GM19463 (cell line): Measurements from ENCODE around the gene KATNAL1.
"Not testable (repeated sequence)": the region's sequence is repeated elsewhere in the genome, so short reads cannot be mapped to it uniquely, and the experiment has no call there.

Experiments used
- ATAC-seq: cut with Tn5 transposase; IDR thresholded peaks from one replicate; pipeline ENCODE4 v1.9.1; 2021; ENCODE audit warnings: mild to moderate bottlenecking, moderate library complexity; ENCODE audit not compliant: unreplicated experiment

KATNAL1 gene

DNA sequence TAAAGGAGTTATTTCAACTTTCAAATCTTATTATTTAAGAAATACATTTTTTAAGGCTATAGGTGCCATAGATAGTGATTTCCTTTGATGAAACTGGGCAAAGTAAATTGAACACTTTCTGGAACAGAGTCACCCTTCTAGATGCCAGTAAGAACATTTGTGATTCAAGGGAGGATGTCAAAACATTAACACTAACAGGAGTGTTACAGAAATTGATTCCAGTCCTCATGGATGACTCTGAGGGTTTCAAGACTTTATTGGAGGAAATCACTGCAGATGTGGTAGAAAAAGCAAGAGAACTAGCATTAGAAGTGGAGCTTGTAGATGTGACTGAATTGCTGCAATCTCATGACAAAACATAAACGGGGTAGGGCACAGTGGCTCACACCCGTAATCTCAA is 12.2 kb downstream of the KATNAL1 start:
- no peak for ATAC-seq

DNA sequence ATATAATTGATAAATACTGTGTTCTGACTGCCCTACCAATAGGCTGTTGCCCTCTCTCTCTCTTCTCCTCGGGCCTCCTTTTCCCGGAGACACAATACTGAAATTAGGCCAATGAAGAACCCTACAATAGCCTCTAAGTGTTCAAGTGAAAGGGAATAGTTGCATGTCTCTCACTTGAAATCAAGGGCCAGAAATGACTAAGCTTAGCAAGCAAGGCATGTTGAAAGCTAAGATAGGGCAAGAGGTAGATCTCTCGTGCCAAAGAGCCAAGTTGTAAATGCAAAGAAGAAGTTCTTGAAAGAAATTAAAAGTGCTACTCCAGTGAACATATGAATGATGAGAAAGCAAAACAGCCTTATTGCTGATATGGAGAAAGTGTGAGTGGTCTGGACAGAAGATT is 13.3 kb downstream of the KATNAL1 start:
- ATAC-seq, result no peak

DNA sequence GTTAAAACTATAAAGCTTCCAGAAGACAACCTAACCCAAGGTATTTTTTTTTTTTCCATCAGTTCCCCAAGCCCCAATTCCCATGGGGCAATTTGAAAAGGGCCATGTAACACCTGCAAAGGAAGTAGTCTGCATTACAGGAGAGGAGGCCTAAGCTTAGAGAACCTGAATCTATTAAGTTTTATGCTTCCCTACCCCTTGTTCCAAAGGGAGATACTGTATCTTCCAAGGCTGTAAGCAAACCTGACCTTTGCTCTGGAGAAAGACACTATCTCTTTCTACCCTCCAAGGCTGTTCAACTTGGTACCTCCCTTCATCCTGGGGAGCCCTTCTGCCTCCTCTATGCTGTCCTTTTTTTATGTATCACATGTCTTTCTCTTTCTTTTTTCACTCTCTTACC is 15.0 kb downstream of the KATNAL1 start:
- ATAC-seq, result no peak

DNA sequence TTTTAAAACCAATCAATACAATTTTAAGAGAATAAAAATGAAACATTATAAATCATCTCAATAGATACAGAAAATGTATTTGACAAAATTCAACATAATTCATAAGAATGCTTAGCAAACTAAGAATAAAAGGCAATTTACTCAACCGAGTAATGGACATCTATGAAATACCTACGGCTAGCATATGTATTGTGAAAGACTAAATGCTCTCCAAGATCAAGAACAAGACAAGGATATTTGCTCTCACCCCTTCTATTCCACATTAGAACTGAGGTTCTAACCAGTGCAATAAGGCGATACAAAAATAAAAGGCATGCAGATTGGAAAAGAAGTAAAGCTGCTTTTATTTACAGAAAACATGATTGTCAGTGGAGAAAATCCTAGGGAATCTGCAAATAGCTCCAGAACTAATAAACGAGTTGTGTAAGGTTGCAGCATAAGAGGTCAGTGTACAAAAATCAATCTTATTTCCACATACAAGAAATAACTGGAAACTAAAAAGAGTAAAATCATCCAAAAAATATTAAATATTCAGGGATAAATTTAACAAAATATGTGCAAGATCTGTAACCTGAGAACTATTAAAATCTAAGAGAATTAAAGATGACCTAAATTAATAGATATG is 16.4 kb downstream of the KATNAL1 start:
- ATAC-seq, result no peak

DNA sequence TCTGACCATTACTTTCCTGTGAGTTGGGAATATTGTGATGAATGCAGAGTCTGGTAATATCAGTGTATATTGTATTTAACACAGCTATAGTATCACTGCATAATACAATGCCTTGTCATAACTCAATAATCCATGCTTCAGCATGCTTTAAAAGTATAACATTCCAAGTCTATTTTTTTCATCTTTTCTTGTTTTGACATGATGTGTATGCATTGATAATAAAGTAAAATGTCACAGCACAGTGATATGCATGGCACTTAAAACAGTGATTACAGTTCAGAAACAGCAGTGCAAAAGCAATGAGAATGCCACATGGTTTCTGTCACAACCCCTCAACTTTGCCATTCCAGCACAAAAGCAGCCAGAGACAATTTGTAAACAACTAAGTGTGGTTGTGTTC is 17.8 kb downstream of the KATNAL1 start:
- no peak for ATAC-seq

DNA sequence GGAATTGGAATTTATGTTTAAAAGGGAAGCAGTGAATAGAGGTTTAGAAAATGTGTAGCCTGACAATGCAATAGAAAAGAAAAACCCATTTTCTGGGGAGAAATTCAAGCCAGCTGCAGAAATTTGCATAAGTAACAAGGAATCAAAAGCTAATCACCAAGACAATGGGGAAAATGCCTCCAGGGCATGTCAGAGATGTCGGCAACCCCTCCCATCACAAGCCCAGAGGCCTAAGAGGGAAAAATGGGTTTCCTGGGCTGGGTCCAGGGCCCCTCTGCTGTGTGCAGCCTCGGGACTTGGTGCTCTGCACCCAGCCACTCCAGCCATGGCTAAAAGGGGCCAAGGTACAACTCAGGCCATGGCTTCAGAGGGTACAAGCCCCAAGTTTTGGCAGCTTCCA is 21.3 kb downstream of the KATNAL1 start:
- not testable (repeated sequence) for ATAC-seq

DNA sequence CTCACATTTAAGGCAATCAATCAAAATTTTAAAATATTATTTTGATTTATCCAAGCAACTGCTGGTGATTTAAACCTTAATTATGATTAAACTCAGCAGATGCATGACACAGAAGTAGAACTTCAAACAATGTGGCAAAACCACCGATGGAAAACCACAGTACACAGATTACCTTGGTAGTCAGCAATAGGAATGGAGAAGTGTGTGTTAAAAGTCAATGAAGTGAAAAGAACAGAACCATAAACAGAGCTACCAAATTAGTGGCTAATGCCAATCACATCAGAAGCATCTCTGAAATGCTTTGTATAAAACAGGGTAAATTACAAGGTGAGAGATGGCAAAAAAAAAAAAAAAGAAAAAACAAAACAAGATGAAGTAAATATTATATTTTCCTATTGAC is 31.2 kb downstream of the KATNAL1 start:
- ATAC-seq, result no peak

DNA sequence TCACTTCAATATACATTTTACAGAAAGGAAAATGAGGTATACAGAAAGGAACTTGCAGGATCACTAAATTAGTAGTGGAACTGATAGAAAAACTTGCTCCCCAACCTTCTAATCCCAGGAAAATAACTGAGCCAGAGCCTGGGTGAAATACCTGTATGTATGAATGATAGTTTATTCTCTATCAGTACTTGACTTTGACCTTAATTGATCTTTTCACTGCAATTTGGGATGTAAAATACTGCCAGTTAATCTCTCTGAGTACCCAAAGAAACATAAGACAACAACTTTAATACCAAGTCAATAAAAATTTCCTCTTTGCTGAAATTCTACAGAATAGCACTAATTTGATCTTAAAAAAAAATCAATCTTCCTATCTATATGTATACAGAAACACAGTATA is 33.3 kb downstream of the KATNAL1 start:
- no peak for ATAC-seq

DNA sequence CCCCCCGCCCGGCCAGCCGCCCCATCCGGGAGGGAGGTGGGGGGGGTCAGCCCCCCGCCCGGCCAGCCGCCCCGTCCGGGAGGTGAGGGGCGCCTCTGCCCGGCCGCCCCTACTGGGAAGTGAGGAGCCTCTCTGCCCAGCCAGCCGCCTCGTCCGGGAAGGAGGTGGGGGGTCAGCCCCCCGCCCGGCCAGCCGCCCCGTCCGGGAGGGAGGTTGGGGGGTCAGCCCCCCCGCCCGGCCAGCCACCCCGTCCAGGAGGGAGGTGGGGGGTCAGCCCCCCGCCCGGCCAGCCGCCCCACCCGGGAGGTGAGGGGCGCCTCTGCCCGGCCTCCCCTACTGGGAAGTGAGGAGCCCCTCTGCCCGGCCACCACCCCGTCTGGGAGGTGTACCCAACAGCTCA is 37.3 kb downstream of the KATNAL1 start:
- not testable (repeated sequence) for ATAC-seq

DNA sequence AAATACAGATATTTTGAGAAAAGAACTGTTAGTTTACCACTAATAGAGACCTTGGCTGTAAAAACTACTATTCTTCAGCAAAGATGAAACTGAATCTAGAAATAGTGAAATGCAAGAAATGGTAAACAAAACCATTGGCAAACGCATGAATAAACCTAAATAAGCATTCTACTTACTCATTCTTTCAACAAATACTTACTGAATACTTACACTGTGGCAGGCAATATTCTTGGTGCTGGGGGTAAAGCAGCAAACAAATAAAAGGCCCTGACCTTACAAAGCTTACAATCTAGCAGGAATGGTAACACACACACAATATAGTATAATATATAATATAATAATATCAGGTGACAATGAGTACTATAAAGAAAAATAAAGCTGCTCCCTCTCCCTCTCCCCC is 38.7 kb downstream of the KATNAL1 start:
- no peak for ATAC-seq

DNA sequence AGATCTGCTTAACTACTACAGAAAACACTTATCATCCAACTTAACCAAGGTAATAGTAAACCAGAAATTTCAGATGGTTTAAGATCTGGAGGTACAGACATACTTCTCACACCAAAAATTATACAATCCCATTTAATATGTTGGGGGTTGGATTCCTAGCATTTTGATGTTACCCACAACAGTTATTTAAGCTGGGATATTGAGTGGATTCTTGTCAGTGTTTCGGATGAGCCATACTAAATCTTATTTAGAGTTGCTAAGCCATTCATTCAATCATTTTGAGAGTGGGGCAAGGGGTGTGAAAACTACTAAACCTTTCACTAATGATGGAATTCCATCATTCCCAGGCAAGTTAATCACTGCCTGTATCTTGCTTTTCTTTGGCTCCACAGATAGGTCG is 40.6 kb downstream of the KATNAL1 start:
- no peak for ATAC-seq

DNA sequence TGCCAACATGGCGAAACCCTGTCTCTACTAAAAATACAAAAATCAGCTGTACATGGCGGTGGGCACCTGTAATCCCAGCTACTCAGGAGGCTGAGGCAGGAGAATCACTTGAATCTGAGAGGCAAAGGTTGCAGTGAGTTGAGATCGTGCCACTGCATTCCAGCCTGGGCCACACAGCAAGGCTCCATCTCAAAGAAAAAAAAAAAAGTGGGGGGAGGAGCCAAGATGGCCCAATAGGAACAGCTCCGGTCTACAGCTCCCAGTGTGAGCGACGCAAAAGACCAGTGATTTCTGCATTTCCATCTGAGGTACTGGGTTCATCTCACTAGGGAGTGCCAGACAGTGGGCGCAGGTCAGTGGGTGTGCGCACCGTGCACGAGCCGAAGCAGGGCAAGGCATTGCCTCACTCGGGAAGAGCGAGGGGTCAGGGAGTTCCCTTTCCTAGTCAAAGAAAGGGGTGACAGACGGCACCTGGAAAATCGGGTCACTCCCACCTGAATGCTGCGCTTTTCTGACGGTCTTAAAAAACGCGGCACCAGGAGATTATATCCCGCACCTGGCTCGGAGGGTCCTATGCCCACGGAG is 48.1 kb downstream of the KATNAL1 start:
- ATAC-seq, result not testable (repeated sequence)

DNA sequence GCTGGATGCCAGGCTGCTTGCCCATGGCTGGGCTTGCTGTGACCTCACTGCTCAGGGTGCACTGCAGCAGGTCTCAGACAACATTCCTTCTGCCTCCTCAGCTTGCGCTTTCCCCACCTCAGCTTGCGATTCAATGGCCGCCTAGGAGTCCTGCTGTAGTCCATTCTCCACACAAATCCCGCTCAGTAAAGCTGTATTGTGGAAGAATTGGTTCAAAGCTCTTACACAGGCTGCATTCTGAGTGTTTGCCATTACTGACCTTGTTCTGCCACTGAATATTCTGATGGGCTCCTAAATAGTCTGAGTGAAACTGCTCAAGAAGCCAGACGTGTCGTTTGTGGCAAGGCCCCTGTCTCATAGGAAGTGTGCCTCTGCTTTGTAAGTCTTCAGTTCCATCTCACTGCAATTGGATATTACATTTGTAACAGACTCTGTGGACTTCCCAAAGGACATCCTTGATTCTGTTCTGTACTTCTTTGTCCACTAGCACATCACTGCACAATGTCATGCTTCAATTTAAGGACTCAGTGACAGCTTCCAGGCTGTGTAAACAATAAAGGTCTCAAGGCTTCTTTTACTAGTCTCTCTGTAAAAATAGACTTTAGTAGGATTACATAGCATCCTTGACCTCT is 49.8 kb downstream of the KATNAL1 start:
- no peak for ATAC-seq

DNA sequence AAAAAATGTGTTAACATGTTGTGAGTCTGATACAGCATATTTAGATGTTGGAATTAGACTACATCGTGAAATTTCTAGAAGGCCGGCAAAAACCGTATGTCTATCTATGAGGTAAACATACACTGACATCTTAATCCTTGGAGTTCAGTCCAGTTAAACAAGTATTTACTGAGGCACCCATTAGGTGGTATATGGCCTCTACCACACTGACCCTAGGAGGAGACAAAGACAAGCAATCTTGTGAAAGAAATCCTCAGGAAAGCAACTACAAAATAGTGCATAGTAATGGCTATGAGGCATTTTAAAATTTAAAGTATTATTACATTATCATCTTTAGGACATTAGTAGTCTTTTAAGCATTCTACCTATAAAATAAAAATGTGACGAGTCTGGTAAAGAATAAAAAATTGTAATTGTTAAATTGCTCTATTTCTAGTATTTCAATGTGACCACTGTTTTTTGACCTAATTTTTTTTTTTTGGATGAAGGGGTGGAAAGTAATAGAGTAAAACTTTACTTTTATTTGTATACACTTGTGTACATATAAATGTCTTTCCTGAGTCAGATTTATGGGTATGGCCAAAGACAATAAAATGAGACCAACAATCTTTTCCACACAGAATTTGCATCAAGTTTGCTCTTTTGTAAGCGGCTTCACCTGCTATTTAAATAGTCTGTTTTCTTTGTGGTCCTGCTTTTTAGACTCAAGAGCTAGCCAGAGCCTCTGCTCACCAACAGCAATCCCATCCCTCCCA is 50.5 kb downstream of the KATNAL1 start:
- ATAC-seq, result no peak

DNA sequence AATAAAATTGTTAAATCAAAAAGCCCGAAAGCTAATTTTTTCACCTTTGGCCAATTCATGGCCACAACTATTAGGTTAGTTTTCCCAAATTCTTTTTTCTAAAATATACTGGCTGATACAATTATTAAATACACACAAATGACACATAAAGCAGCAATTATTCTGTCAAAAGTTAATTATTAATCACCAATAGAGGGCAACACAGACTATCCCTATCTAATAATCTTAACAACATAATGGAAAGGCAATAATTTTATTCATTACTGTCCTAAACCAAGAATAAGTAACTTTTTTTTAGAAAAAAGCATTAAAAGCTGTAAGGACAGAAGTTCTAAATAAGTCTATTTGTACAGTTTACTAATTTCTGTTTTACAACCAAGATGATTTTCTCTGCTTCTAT is 51.7 kb downstream of the KATNAL1 start:
- no peak for ATAC-seq

DNA sequence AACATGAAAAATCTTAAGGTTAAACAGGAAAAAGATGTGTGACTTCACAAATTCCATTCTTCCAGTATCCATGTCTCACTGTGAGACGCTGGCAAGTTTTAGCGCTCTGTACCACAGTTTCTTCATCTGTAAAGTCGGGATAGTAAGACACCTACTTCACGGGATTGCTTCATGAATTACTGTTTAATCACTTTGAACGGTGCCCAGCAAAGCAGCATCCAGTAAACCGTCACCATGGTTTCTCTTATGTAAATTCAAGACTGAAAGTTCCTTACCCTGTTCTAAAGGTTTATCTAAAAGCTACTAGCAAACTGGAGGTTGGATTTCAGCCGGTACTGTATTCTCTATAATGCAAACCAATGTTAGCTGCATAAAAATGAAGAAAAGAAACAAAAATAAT is 53.5 kb downstream of the KATNAL1 start:
- no peak for ATAC-seq

DNA sequence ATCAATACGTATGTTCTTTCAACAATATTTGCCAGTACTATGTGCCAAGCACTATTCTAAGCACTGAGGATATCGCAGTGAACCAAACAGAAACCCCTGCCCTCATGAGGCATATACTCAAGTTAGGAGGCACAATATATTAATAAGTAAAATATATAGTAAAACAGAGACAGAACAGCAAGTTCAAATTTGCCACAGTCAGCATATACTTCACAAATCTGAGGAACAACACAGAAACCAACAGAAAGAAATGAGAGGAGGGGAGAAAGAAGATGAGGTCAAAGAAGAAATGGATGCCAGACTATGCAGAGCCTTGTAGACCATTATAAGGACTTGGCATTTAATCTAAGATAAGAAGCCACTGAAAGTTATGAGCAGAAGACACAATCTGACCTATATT is 59.9 kb downstream of the KATNAL1 start:
- no peak for ATAC-seq

DNA sequence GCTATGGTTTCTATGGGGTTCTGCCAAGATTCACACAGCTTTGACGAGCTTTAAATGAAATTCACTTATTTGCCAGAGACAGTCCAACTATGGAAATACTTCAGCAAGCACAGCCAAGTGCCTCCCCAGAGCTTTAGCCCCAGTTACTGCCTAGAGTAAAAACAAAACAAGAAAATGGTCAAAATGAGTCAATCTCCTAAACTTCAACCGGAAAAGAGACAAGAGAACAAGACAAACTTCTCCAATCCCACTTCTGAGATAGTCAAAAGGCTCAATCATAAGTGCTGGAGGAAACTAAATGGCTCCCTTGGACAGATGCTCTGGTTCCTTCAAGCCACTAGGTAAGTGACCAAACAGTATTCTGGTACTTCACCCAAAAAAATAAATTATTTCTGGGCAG is 65.8 kb downstream of the KATNAL1 start:
- ATAC-seq, result peak; percentile 81

DNA sequence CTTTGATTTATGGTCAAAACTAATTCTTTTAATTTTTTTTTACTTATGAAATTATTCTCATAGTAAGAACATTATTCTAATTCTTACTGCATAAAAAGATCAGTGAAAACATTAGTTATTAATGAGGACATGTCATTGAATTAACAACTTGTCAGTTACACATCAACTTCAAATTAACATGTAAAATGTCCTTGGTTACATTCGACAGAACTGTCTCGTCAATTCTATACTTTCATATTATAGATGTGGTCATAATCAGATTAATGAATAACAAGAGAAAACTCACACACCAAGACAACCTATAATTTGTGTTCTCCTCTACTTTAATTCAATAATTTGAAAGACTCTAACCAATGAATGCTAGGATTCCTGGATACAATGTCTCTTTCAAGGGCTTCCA is 66.7 kb downstream of the KATNAL1 start:
- peak; percentile 65 for ATAC-seq

DNA sequence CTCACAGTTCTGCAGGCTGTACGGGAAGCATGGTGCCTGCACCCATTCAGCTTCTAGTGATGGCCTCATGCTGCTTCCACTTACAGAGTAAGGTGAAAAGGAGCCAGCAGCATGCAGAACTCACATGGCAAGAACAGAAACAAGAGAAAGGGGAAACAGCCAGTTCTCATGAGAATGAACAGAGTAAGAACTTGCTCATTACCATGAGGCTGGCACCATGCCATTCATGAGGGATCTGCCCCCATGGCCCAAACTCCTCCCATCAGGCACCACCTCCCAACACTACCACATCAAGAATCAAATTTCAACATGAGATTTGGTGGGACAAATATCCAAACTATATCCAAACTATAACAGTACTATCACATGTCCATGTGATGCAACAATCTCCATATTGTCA is 72.1 kb downstream of the KATNAL1 start:
- ATAC-seq, result no peak

DNA sequence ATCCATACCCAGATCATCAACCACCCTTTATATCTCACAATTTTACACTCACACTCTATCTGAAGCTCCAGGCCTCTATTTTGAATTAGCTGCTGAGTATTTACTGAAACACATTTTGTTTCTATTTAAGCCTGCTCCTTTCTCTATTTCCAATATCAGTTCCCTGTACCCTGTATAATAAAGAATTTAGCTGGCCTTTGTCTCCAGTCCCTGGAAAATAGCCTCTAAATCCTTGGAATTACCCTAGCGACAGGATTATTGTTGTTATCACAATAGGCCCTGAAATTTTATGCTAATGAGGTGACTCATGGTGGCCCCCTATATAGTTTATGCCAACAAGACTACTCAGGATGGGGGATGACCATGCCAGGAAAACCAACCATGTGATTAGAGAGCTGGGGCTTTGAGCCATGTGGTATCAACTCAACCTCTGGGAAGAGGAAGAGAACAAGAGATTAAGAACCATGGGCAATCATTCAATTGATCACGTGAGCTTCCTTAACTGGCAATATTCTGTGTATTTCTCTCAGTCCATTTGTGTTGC is 72.7 kb downstream of the KATNAL1 start:
- no peak for ATAC-seq

DNA sequence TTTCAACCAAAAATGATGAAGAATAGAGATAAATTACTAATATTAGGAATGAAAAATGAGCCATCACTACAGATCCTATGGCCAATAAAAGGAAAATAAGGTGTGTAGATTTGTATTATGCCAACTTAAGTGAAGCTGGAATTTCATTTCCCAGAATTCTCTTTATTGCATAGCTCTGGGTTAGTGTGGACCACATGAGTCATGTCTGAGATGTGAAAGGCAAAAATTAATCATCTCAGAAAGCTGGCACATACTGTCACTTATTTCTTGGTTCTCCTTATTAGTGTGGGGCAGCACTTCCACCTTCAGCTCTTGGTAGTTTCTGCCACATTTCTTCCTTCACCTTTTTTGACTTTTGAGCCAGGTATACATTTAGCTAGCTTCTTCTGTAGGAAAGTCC is 82.6 kb downstream of the KATNAL1 start:
- no peak for ATAC-seq
